CMK (cell line): ENCODE data around the gene CYP2D6.
A peak's percentile ranks its signal among the peaks of the same experiment; 100 is the strongest.
"Not testable (repeated sequence)": the region's sequence is repeated elsewhere in the genome, so short reads cannot be mapped to it uniquely, and the experiment has no call there.

Experiments used
- DNase-seq: peaks from one replicate; pipeline ENCODE4 v3.0.0-alpha.2; 2010; ENCODE audit warnings: low read depth

The CYP2D6 gene

DNA sequence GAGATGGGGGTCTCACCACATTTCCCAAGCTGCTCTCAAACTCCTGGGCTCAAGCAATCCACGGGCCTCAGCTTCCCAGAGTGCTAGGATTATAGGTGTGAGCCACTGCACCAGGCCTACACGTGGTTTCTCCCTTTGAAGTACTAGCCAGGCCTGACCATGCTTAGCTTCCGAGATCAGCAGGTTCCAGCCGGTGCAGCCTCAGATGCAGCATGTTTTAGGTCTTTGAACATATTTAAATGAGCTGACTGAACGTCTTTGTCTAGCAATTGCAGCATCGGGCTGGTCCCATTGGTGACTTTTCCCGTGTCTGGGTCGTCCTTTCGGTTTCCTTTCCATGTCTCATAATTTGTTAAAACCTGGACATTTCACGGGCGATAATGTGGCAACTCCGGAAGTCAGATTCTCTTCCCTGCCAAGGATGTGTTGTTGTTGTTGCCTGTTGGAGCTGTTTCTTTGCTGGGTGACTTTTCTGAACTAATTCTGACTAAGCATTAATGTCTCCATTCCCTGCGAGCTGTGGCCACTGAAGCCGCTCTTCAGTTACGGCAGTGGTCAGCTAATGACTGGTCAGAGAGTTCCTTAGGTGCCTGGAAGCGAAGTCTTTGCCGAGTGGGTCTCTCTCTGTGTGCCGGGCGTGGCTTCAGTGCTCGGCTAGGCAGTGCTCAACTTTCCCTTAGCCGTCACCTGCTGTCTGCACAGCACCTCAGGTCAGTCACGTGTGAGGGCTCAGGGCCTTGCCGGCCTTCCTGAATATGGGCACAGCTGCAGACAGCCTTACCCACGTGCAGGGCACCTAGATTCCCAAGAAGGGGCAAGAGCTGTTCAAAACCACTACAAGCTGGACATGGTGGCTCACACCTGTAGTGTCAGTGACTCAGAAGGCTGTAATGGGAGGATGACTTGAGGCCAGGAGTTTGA, 3.8 kb upstream of the CYP2D6 start:
- DNase-seq = no peak

DNA sequence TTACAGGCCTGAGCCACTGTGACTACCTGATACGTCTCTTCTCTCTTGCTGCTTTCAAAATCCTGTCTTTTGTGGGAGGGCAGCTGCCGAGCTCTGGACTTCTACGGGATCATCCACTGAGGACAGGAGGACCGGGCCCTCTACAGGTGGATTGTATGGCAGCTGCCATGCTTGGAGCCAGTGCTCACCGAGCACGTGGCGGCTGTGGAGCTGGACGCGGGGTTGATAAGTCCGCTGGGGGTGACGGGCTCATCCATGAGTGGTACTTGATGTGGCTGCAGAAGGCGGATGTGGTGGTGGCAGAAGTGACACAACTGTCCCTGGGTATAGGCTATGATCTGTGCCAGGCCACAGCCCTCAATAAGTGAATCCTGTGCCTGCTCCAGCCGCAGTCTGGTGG, 1.8 kb upstream of the CYP2D6 start:
- no peak for DNase-seq

GRCh38 chr22:42131562-42131961, 952 bp upstream of the CYP2D6 start:
- DNase-seq = no peak

DNA sequence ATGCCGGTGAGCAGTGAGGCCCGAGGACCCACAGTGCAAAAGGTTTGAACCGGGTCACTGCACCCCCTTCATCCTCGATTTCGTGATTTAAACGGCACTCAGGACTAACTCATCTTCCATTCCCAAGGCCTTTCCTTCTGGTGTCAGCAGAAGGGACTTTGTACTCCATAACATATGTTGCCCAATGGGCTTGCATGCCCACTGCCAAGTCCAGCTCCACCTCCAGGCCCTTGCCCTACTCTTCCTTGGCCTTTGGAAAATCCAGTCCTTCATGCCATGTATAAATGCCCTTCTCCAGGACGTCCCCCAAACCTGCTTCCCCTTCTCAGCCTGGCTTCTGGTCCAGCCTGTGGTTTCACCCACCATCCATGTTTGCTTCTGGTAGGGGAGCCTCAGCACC, 428 bp downstream of the CYP2D6 start:
- not testable (repeated sequence) for DNase-seq

DNA sequence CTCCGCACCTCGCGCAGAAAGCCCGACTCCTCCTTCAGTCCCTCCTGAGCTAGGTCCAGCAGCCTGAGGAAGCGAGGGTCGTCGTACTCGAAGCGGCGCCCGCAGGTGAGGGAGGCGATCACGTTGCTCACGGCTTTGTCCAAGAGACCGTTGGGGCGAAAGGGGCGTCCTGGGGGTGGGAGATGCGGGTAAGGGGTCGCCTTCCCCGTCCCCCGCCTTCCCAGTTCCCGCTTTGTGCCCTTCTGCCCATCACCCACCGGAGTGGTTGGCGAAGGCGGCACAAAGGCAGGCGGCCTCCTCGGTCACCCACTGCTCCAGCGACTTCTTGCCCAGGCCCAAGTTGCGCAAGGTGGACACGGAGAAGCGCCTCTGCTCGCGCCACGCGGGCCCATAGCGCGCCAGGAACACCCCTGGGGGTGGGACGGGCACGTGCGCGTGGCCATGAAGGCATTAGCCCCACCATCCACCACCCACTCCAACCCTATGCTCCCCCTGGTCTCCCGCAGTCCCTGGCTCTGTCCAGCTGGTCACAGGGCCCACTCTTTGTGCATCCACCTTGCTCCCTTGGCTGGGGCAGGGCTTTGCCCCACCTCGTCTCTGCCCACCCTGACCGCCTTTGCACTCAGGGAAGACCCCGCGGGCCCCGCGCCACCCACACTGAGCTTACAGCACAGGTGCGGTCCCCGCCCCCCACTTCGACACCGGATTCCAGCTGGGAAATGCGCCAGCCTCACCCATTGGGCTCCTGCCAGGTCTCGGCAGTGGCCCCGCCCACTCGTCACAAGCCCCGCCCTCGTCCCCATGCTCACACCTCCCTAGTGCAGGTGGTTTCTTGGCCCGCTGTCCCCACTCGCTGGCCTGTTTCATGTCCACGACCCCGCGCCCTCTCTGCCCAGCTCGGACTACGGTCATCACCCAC, 1.6 kb downstream of the CYP2D6 start:
- not testable (repeated sequence) for DNase-seq

DNA sequence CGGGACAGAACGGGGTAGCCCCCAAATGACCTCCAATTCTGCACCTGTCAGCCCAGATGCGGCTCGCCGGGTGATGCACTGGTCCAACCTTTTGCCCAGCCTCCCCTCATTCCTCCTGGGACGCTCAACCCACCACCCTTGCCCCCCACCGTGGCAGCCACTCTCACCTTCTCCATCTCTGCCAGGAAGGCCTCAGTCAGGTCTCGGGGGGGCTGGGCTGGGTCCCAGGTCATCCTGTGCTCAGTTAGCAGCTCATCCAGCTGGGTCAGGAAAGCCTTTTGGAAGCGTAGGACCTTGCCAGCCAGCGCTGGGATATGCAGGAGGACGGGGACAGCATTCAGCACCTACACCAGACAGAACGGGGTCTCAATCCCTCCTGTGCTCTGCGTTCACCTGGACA, 2.6 kb downstream of the CYP2D6 start:
- not testable (repeated sequence) for DNase-seq

DNA sequence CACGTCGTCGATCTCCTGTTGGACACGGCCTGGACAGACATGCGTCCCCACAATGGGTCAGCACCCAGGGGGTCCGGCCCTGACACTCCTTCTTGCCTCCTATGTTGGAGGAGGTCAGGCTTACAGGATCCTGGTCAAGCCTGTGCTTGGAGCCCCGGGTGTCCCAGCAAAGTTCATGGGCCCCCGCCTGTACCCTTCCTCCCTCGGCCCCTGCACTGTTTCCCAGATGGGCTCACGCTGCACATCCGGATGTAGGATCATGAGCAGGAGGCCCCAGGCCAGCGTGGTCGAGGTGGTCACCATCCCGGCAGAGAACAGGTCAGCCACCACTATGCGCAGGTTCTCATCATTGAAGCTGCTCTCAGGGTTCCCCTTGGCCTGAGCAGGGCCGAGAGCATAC, 3.0 kb downstream of the CYP2D6 start:
- DNase-seq = no peak

DNA sequence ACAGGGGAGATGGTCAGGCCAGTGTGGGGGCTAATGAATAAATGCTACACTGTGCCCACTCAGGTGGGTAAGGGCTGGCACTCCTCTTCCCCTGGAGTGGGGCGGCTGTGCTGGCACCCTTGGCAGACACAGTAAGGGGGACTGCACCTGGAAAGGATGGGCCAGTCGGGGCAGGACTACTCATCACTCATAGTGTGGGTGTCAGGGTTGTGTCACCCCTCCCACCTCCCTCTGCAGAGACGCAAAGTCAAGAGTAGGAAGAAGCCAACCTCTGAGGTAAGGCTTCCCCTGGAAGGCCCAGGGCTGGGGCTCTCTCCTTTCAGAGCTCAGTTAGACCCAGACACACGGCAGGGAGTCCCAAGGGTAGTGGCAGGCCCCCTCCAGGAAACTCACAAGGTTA, 7.1 kb downstream of the CYP2D6 start:
- not testable (repeated sequence) for DNase-seq

GRCh38 chr22:42120231-42121021, 10.2 kb downstream of the CYP2D6 start:
- not testable (repeated sequence) for DNase-seq

GRCh38 chr22:42116848-42117424, 13.7 kb downstream of the CYP2D6 start:
- DNase-seq = no peak

DNA sequence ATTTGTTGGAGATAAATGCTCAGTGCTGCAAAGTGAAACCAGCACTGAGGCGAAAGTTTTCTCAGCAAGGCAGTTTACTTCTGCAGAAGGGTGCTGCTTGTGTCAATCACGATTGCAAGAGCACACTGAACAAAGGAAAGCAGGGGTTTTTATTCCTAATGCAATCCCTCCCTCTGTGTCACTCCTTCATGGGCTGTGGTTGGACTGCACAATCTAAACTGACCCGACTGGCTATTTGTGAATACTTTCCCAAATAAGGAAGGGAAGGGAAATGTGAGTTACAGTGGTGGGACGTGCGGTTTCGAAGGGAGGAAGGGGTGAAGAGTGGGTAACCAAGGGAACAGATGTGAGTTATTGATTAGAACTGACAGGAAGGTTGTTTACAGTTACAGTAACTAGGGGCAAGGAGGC, 15.2 kb downstream of the CYP2D6 start:
- DNase-seq = peak; percentile 51

DNA sequence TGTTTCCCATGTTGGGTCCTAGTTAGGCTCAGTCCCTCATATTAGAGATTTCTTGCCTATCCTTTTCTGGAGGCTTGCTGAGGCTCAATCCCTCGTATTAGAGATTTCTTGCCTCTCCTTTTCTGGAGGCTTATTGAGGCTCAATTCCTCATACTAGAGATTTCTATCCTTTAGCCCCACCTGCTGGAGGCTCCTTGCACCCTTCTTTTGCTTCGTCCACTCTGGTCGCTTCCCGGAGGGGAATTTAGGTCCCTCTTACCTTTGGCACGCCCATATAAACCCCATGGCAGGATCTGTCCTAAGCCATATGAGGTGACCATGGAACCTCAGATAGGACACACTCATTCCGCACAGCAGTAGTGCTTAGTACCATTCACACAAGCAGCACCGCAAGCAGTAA, 15.9 kb downstream of the CYP2D6 start:
- no peak for DNase-seq

- DNase-seq = not testable (repeated sequence)
Measured at GRCh38 chr22:42112793-42113192, 17.8 kb downstream of the CYP2D6 start.

- no peak for DNase-seq
Measured at GRCh38 chr22:42111798-42112197, 18.8 kb downstream of the CYP2D6 start.

- no peak for DNase-seq
Measured at GRCh38 chr22:42108848-42109247, 21.8 kb downstream of the CYP2D6 start.

GRCh38 chr22:42104332-42104860, 26.2 kb downstream of the CYP2D6 start:
- DNase-seq = not testable (repeated sequence)

- no peak for DNase-seq
Measured at GRCh38 chr22:42101199-42101598, 29.4 kb downstream of the CYP2D6 start.

DNA sequence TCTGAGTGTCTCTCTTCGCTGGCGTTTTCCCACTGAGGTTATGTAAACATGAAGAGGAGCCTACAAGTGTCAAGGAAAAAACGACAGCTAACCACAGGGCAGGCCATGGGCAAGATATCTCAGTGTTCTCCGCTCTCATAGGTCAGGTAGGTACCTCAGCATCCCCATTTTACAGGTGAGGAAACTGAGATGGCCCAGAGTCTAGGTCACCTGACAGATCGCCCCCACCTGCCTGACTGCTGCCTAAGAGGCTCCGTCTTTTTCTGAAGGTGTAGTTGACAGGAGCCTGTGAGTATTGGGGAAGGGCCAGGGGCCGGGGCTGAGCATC, 39.2 kb downstream of the CYP2D6 start:
- no peak for DNase-seq

DNA sequence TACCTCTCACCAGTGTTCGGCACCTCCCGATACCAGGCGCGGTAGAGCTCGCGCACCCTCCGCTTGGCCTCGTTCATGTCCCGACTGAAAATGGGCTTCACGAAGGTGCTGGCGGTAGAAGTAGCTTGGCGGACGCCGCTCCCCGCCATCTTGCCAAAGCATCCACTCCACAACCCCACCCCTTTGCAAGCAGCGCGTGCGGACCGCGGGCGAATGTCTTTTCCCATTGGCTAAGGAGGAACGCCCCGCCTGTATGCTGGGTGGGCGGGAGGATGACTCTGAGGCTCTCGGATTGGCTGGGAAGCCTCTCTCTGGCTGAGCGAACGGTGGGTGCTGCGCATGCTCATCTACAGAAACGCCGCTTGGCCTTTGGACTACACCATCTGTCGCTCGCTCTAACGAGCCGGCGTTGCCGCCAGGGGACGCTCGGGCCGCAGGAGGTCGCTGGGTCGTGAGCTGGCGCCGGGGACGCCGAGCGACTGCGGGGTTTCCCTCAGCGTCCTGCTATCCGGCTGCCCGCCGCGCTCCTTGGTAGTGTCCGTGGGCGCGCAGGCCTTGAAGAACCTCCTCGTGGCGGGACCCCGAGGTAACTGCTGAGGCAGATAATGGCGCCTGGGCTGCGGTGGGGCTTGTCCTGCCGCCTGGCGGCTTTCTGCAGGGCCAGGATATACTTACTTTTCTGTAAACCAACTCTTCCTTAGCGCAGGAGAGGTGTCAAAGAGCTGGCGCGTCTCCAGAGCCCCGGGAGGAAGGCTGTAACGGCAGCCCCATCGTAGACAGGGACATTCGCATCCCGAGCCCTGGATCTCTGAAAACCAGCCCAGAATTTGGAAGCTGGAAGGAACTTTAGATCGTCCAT, 39.8 kb downstream of the CYP2D6 start, which contains the start of gene NDUFA6:
Gene NDUFA6 (minus strand): TSS at position 177 of the 859 bp plus-strand sequence. CDS start 28 bp downstream, at position 149.
- peak; percentile 98 for DNase-seq

DNA sequence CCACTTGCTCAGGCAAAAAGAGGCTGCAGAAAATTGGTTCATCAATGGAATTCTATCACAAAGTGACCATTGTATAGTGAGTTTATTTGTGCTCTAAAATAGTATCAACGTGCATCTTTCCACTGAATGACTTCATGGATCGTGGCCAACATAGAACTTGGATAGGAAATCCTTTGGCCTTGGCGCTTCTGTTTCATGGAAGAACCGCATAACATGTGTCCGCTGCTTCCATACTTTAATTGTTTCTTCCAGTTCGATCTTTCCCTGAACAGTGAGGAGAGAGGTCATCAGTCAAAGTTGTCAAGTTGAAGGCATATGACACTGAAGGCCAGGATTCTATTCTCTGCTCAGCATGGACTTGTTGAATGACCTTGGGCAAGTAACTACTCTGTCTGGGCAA, 44.6 kb downstream of the CYP2D6 start:
- DNase-seq = no peak
